Measurements from ENCODE around the gene VPS13D.

DNA sequence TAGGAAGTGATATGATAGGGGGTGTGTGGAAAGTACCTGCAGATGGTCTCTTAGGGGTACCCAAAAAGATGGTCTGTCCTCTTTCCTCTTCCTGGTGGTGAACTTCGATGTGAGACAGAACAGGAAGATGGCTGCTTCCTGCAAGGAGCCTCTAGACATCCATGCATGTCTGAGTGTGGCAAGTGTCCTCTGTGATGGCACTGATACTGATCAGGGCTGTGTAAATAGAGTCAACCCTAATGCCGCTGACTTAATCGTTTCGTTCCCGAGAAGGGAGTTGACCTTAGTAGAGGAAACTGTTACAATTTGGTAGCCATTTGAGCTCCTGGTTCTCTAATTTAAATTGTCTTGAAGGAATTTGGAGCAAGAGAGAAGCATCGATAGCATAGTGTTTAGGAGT is 168.6 kb downstream of the VPS13D start:
- TF ChIP-seq, protein P1, sequence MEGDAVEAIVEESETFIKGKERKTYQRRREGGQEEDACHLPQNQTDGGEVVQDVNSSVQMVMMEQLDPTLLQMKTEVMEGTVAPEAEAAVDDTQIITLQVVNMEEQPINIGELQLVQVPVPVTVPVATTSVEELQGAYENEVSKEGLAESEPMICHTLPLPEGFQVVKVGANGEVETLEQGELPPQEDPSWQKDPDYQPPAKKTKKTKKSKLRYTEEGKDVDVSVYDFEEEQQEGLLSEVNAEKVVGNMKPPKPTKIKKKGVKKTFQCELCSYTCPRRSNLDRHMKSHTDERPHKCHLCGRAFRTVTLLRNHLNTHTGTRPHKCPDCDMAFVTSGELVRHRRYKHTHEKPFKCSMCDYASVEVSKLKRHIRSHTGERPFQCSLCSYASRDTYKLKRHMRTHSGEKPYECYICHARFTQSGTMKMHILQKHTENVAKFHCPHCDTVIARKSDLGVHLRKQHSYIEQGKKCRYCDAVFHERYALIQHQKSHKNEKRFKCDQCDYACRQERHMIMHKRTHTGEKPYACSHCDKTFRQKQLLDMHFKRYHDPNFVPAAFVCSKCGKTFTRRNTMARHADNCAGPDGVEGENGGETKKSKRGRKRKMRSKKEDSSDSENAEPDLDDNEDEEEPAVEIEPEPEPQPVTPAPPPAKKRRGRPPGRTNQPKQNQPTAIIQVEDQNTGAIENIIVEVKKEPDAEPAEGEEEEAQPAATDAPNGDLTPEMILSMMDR (IDR thresholded peaks at IDR 0.05): no peak
- TF ChIP-seq, protein P2, sequence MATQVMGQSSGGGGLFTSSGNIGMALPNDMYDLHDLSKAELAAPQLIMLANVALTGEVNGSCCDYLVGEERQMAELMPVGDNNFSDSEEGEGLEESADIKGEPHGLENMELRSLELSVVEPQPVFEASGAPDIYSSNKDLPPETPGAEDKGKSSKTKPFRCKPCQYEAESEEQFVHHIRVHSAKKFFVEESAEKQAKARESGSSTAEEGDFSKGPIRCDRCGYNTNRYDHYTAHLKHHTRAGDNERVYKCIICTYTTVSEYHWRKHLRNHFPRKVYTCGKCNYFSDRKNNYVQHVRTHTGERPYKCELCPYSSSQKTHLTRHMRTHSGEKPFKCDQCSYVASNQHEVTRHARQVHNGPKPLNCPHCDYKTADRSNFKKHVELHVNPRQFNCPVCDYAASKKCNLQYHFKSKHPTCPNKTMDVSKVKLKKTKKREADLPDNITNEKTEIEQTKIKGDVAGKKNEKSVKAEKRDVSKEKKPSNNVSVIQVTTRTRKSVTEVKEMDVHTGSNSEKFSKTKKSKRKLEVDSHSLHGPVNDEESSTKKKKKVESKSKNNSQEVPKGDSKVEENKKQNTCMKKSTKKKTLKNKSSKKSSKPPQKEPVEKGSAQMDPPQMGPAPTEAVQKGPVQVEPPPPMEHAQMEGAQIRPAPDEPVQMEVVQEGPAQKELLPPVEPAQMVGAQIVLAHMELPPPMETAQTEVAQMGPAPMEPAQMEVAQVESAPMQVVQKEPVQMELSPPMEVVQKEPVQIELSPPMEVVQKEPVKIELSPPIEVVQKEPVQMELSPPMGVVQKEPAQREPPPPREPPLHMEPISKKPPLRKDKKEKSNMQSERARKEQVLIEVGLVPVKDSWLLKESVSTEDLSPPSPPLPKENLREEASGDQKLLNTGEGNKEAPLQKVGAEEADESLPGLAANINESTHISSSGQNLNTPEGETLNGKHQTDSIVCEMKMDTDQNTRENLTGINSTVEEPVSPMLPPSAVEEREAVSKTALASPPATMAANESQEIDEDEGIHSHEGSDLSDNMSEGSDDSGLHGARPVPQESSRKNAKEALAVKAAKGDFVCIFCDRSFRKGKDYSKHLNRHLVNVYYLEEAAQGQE (IDR thresholded peaks at IDR 0.05; ENCODE audit: insufficient read depth in 1 of 2, low read depth in 2 of 2, low read length in 1 of 2): no peak
- TF ChIP-seq POLR2AphosphoS5 (IDR thresholded peaks at IDR 0.05; ENCODE audit: low read depth, low read length) (no peak), TCF7L2 (IDR thresholded peaks at IDR 0.05; ENCODE audit: low read depth, low read length) (no peak), SIN3A (IDR thresholded peaks at IDR 0.05; ENCODE audit: borderline replicate concordance, insufficient read depth, low read depth, low read length) (no peak)

Measured in Panc1 (cell line).